GM12891 (cell line): ENCODE data around the gene ARID2.

Source experiments
- POLR2A ChIP-seq: IDR thresholded peaks from 2 replicates; pipeline ENCODE4 v1.6.1; 2011; ENCODE audit warnings: low read depth, low read length, control low read depth
- POLR2AphosphoS5 ChIP-seq: IDR thresholded peaks from 2 replicates; pipeline ENCODE4 v1.6.1; 2011; ENCODE audit warnings: low read depth, low read length, control low read depth
- SPI1 ChIP-seq: IDR thresholded peaks from 2 replicates; pipeline ENCODE4 v1.6.1; 2011; ENCODE audit warnings: low read depth, low read length, control low read depth
- TAF1 ChIP-seq: IDR thresholded peaks from 2 replicates; pipeline ENCODE4 v1.6.1; 2011; ENCODE audit warnings: low read depth, low read length, control low read depth

- TF ChIP-seq POLR2A (no peak), SPI1 (no peak), TAF1 (no peak), POLR2AphosphoS5 (no peak)
Measured at GRCh38 chr12:45696049-45696448, 33.5 kb upstream of the ARID2 start.
